GM19025 (cell line): ENCODE results near the gene SERPINA12.
"Not testable (repeated sequence)": the region's sequence is repeated elsewhere in the genome, so short reads cannot be mapped to it uniquely, and the experiment has no call there.

Experiments used
- ATAC-seq: cut with Tn5 transposase; IDR thresholded peaks from one replicate; pipeline ENCODE4 v1.9.1; 2021; ENCODE audit warnings: mild to moderate bottlenecking, low read depth, moderate library complexity; ENCODE audit not compliant: unreplicated experiment

The SERPINA12 gene

DNA sequence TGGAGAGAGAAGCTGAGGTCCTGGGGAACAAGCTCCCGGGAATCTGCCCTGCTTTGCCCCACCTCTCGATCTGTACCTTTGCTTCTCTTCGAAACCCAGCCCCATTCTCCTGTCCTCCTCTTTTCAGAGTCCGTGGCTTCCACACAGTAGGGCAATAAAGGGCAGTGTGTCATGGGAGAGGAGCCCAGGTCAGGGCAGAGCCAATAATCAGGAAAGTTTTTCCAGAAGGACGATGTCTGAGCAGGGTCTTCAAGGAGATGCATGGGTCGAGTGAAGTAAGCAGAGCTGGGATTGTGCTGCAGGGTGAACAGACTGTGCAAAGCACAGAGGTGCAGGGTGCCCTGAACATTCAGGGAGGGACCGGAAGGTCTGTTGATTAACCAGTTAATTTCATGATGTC lies 29.9 kb upstream of the SERPINA12 start:
- no peak for ATAC-seq

DNA sequence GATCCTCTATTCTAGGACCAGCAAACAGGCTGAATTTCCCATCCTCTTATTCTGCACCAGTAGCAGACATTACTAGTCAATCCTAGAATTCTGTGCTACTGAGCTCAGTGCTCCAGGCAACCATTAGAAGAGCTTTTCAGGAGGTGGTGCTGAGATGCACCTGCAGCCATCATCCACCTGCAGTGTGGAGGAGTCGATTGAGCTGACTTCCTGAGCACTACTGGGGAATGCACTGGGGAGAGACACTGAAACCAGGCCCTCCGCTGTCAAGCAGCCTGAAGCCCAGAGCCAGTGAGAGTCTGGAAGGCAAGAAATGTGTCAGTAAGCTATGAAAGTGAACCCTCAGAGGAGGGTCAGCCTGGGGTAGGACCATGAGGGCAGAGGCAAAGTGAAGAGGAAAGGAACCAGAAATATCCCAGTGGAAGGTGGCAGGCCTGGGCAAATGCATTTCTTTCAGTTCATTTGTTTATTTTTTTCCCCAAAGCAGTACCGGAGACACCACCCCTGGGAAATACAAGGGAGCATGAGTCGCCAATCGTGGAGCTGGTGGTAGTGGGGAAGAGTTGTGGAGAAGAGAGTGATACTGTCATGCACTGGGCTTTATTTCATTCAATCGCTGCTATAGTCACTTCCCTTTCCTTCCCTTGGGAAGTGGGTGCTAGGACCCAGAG lies 28.9 kb upstream of the SERPINA12 start:
- ATAC-seq, result no peak

DNA sequence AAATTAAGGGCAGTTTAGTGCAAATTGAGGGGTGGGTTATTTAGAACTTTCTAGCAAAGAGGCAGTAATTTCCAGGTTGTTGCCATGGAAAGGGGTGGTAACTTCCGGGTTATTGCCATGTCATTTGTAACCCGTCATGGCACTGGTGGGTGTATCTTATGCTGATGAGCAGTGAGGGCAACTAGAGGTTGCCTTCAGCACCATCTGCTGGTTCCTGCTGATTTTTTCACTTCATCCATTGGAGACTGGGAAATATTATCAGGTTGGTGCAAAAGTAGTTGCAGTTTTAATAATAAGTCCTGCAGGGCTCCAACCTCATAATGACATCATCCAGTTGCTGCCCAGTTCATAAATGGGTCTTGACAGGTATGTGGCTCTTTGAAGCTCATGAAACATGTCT lies 27.6 kb upstream of the SERPINA12 start:
- no peak for ATAC-seq

DNA sequence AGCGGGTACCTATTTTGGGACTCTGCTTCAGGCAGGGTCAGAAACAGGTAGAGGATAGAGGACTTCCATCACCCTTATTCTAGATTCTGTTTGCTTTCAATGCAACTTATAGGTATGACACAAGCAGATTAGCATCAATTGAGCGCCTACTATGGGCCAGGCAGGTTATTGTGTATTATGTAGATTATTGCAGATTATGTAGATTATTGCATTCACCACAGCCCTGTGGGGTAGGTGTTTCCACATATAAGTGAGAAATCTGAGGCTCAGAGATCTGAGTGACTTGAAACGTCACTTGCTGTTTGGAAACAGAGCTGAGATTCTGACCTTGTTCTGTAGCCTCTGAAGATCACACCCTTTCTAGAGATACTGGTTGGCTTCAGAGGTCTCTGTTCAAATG lies 26.2 kb upstream of the SERPINA12 start:
- no peak for ATAC-seq

DNA sequence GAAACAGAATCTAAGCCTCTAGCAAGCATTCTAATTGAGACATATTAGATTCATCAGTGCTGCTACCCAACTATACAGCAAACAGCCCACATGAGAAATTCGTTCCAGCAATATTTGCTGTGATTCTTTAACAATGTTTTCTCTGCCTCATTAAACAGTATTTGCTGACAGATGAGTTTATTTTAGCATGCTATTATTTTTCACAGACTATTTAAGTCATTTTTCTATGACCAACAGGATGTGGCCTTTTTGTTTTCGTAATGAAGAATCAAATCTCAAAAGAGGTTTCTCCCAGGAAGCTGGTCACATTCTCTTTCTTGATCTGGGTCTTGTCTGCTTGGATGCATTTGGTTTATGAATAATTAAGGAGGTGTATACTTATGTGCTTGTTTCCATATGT lies 23.2 kb upstream of the SERPINA12 start:
- no peak for ATAC-seq

DNA sequence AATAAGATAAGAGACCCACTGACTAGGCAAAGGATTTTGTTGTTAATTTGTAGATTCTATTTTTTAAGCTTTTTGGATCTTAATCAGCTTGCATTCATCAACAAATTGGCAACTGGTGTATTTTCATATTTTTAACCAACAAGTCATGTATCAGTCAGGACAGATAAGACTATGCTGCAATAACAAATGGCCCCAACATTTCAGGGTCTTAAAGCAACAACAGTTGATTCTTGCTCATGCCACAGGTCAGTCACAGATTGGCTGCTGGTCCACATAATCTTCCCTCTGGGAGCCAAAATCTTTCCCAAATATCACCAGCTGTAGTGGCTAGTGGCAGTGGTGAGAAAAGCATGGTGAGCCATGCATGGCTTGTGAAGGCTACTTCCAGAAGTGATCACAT lies 21.9 kb upstream of the SERPINA12 start:
- ATAC-seq, result no peak

DNA sequence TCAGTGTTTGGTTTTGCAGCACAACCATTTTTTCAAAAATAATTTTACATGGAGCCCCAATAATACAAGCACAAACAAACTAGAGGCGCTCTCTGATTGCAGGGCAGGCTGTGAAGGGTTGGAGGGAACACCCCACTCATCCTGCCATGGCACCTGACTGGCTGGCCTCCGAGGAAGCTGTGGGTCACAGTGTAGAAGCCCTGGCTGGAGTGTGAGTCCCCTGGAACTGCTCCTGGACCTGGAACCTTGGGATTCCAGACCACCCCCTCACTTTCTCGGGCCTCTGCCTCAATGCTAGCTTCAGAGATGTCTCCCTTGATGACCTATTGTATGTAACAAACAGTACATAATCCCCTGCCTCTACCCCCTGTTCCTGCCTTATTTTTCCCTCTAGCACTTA lies 14.8 kb upstream of the SERPINA12 start:
- ATAC-seq, result no peak

DNA sequence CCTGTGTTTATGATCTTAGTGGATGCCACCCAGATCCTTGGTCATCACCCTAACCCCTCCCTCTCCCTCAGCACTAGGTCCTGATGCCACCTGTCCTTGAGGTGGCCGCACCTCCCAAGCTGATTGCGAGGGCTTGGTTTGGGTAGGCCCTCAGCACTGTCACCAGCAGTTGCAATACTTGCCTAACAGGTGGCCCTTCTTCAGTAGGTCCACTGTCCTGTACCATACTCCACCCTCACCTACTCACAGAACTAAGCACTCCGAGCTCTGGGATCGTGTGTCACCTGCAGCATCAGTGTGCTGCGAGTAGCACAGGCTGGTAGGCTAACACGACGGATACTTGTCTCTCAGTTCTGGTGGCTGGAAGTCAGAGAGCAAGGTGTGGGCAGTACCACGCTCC lies 14.0 kb upstream of the SERPINA12 start:
- no peak for ATAC-seq

DNA sequence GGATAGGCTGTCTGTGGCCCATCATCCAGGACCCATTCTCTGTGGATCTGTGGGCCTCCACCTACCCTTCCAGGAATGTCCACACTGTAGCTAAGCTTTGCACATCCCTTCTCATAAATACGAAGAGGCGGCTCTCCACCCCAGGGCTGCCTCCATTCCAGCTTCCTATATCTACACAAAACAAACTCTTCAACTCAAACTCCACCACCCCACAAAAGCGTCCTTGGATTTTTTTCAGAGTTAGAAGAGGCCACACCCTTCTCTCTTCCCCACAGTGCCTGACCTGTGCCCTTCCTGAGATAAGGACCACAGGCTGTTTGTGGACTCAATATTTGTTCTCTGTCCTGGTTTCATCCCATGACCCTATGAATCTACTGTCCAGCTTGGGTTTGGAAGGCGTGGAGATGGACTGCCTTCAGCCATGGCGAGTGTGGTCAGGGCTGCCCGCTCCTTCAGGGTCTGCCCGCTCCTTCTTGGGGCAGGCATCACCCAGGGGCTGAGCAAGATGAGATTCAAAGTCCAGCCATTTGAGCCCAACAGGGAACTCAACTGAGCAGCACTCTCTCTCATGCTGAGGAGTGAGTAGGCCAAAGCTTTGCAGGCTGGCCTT lies 13.0 kb upstream of the SERPINA12 start:
- no peak for ATAC-seq

DNA sequence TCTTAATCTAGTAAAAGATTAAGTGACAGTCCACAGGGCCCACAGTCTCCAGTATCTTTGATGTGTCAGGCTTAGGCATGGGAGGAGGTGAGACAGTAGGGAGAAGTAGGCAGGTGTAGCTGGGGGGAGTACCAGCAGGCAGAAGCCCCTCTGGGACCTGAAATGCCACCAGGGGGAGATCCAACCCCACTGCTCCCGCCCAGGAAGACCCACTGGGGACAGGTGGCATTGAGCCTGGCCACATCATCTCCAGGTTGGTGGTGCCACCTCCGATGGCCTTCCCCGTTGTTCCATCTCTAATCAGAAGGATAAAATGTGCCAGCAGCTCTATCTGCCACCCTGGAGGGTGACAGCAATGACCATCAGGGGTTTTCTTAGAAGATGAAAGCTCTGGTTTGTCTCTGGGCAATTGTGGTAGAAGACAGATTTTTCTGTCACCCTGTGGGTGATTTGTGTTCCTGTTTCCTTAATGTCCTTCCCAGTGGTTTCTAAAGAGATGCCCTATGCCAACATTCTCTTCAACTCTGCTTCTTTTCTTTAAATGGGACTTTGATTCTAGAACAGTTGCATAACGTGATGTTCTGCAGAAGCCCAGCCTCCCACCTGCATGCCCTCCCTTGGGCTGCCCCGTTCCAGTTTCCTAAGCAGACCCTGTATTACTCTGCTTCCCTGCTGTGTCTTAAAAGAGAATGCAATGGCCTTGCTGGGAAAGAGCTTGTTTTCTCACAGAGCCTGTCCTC lies 12.3 kb upstream of the SERPINA12 start:
- no peak for ATAC-seq

DNA sequence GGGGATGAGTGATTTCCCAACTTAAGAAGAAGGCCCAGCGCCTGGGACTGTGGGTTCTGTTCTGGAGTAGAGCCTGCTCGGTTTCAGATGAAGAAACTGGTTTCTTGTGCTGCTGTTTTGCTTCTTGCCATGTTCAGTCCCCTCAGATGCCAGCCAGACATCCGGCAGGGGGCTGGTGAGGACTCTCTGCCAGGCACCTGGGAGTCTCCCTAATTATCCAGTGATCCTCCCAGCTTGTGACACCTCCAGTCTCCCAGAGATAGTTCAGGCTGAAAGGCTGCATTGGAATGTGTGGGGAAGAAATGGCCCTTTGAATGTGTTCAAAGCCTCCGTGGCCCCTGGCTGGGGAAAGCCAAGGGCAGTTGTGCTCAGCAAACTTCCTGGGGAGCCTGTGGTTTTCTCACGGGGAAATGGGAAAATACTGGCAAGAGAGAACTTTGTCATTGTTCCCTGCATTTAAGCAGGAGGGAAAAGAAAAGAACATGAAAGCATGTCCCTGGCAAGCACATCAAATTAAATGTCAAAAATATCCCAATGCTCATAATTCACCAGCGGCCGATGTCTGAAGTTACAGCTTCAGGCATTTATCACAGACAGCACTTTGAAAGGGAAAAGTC lies 8.5 kb upstream of the SERPINA12 start:
- no peak for ATAC-seq

DNA sequence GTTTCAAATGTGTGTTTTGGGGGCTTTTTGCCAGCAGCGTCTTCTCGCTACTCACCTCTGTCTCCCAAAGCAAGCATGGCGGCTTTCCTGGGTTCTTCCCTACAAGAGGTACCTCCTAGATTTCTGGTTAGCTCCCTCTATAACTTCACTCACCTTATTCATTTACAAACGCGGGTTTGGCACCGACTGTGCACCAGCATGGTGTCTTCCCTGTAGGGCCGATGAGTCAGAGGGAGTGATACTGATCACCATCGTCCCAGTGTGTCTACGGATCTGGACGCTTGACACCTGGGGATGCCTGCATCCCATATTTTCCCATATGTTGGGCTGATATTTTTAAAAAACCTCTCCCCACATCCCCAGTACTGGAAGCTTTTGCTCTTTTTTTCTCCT lies 8.0 kb upstream of the SERPINA12 start:
- ATAC-seq, result no peak

DNA sequence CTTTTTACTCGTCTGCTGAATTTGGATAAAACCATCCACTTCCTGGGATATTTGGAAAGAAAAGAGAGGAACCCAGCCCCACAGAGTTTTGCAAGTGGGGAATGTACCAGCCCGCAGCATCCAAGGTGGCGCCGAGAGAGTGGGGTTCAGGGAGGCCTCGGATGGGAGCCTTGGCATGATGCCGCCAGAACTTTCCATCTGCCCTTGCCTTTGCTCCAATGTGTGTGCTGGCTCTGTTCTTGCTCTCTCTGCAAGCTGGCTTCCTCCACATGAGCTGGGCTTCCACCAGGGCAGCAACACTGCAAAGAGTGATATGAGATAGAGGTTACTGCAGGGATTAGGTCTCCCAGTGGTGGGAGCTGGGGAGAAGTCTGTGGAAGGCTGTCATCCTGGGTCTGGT lies 6.6 kb upstream of the SERPINA12 start:
- no peak for ATAC-seq

DNA sequence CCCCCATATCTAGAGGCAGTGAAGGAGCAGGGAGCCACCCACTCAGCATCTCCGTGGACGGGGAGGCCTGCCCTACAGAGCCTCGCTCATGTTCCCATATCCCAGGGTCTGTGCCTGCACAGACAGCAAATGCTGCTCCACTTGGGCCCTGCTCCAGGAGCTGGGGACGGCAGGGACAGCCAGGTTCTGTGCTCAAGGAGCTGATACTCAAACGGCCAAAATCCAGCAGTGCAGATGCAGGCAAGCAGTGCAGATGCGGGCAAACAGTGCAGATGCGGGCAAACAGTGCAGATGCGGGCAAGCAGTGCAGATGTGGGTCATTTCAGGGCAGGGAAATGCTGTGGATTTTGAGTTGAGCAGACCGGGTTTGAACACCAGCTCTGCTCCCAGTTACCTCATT lies 6.2 kb upstream of the SERPINA12 start:
- no peak for ATAC-seq

DNA sequence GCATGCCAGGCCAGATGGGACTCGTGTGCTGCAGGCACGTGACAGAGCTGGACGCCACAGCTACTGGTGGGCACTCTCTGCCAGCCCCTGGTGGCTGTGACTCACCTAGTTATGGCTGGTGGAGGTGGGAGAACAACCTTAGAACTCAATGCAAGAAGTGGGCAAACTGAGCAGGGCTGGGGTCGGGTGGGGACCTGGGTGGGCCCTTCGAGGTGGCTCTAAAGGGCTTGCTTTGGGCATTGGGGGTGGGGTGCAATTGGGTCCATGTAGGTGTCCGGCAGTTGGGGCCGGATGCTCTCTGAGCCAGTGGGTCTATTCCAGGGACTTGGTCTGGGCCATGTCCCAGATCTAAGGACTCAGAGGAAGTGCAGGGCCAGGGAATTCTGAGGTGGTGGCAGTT lies 5.1 kb upstream of the SERPINA12 start:
- no peak for ATAC-seq

DNA sequence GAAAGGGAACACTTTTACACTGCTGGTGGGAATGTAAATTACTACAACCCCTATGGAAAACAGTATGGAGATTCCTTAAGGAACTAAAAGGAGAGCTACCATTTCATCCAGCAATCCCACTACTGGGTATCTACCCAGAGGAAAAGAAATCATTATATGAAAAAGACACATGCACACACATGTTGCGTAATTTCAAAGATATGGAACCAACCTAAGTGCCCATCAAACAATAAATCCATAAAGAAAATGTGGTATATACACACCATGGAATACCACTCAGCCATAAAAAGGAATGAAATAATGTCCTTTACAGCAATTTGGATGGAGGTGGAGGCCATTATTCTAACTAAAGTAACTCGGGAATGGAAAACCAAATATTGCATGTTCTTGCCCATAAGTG lies 1.2 kb upstream of the SERPINA12 start:
- not testable (repeated sequence) for ATAC-seq

DNA sequence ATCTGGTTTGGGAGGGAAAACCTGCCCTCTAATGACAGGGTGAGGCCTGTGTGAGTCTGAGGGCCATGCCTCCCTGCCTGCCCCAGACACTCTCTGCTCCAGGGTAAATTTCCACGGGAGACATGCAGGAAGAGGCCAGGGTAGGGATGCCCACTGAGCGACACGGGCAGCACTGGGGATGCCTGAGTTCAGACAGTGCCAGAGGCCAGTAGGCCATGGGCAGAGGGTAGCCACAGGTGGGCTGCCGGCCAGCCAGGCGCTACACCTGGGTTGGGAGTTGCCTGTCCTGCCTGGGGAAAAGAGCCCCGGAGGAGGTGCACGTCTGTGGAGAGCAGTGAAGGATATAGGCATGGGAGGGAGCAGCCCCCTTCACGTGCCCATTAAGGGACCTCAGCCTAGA lies 3.6 kb downstream of the SERPINA12 start:
- no peak for ATAC-seq

DNA sequence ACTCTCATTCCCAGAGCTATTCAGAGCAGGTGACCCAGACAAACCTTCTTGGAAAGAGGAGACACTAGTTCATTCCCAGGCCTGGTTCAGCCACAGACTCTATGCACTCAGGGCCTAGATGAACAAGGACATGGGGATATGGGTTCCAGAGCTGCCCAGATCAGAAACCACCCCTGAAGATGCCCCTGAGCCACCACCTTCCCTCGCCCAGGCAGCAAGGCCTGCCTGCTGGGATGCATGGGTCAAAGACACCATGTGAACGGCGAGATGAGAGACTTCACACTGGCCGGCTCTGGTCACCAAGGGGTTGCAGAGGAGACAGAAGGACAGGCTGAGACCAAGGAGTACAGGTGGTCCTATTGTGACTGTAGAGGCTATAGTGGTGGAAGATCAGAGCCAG lies 4.1 kb downstream of the SERPINA12 start:
- no peak for ATAC-seq

DNA sequence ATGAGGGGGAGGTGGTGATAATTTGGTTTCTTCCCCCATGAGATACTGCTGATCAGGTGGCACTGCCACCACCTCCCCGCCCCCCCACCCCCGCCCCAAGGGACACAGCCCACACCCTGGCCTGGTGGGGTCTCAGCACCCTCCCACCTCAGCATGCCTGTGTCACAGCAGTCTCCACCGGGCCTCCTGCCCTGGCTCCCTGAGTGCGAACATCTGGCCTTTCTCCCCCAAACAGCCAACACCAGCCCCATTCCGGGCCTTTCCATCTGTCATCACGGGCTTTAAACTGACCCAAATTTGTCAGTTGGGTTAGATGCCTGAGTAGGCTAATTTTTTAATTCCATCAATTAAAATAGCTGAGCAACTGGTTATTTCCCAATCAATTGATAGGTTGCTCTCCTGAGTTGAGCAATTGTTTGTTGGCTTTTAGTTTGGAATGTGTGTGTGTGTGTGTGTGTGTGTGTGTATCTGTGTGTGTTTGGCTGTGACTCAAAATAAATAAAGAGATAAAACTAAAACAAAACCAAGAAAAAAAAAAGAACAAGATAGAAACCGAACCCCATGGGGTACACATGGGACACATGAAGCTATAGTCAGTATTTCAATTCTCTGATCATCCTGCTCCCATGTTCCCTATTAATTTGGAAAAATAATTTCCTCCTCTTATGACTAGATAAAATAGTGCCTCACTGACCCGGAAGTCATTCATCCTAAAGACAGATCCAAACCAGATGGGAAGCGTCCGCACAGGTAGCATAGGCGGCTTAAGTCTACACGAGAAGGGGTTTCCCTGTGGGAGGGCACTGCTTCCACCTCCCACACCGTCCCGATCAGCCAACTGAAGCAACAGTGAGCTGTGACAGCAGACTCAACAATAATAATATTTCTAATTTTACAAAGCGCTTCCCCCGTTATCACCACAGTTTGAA lies 7.4 kb downstream of the SERPINA12 start:
- no peak for ATAC-seq

DNA sequence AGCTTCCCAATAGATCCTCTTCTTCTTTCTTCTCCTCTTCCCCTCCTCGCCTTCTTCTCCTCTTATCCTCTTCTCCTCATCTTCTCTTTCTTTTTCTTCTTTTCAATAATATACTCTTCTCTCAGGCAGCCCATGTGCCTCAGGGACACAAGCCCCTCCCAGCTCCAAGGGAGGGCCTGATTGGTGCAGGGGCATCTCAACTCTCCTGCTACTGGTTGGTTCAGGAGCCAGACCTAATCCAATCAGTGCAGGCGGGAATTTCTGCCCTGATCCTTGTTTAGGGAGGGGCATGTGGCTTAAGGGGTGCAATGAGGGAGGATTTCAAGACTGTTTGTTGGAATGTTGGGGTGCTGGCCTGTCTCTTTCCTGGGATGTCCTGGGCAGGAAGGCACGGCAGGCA lies 9.0 kb downstream of the SERPINA12 start:
- no peak for ATAC-seq

DNA sequence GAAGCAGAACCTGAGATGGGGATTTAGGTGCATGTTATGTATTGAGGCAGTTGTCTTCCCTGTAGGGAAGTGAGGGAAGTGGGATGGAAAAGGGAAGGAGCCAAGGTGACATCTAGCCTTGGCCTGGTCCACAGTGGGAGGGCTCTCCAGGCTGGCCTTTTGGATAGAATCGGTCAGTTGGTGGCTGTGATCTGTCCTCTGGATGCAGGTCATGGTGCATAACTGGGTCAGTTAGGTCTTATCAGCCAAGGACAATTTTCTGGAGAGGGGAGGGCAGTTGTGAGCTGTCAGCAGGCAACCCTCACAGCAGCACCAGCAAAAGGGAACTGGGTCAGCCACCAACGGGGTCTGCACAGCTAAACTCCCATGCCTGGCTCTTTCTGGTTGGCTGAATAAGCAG lies 9.6 kb downstream of the SERPINA12 start:
- no peak for ATAC-seq
